Measurements from ENCODE around the gene EBF3. TPM values are rescaled to one million over a fixed set of nuclear protein-coding genes. Genes with fewer than 3 reads are reported as not detected.
"Not testable (repeated sequence)": the region's sequence is repeated elsewhere in the genome, so short reads cannot be mapped to it uniquely, and the experiment has no call there.

EBF3 gene
- total RNA-seq, 1 experiment from 2014 or later: 0.64 TPM

GRCh38 chr10:129921801-129922597 lies 42.1 kb downstream of the EBF3 start:
- BruUV-seq (replicated peaks): no TSS peak
- intact Hi-C loops (cut with micrococcal nuclease; ENCODE audit: unreplicated experiment): no loop called here
- ATAC-seq (no peak), DNase-seq (ENCODE audit: low read depth, low spot score) (no peak)
- no peak overlapping the region for H3K27ac ChIP-seq (ENCODE audit: low read length)
- H3K4me3 ChIP-seq (ENCODE audit: low read depth in 2 of 2, low read length in 2 of 2): no peak overlapping the region
- in situ Hi-C loops (cut with HindIII; ENCODE audit: low pct_unique_long_range_greater_than_20kb, low sequenced_read_pairs): no loop called here
- no peaks in the 10 kb centered on the region for H3K9me3 ChIP-seq (ENCODE audit: control insufficient read depth, insufficient read depth, low read depth, low read length)
- no peaks in the 10 kb centered on the region for H3K4me1 ChIP-seq (ENCODE audit: control insufficient read depth, insufficient read depth, low read length)
- H3K27me3 ChIP-seq (ENCODE audit: control insufficient read depth, insufficient read depth, low read length): no peaks in the 10 kb centered on the region
- ChIA-PET POLR2A (no interaction called here), CTCF (no interaction called here)
- TF ChIP-seq, protein P1, sequence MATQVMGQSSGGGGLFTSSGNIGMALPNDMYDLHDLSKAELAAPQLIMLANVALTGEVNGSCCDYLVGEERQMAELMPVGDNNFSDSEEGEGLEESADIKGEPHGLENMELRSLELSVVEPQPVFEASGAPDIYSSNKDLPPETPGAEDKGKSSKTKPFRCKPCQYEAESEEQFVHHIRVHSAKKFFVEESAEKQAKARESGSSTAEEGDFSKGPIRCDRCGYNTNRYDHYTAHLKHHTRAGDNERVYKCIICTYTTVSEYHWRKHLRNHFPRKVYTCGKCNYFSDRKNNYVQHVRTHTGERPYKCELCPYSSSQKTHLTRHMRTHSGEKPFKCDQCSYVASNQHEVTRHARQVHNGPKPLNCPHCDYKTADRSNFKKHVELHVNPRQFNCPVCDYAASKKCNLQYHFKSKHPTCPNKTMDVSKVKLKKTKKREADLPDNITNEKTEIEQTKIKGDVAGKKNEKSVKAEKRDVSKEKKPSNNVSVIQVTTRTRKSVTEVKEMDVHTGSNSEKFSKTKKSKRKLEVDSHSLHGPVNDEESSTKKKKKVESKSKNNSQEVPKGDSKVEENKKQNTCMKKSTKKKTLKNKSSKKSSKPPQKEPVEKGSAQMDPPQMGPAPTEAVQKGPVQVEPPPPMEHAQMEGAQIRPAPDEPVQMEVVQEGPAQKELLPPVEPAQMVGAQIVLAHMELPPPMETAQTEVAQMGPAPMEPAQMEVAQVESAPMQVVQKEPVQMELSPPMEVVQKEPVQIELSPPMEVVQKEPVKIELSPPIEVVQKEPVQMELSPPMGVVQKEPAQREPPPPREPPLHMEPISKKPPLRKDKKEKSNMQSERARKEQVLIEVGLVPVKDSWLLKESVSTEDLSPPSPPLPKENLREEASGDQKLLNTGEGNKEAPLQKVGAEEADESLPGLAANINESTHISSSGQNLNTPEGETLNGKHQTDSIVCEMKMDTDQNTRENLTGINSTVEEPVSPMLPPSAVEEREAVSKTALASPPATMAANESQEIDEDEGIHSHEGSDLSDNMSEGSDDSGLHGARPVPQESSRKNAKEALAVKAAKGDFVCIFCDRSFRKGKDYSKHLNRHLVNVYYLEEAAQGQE (IDR thresholded peaks at IDR 0.05; ENCODE audit: insufficient read depth in 1 of 2, low read depth in 2 of 2, low read length in 1 of 2): no peak
- TF ChIP-seq POLR2AphosphoS5 (IDR thresholded peaks at IDR 0.05; ENCODE audit: low read depth, low read length) (no peak), SIN3A (IDR thresholded peaks at IDR 0.05; ENCODE audit: borderline replicate concordance, insufficient read depth, low read depth, low read length) (no peak), TCF7L2 (IDR thresholded peaks at IDR 0.05; ENCODE audit: low read depth, low read length) (no peak), CTCF (IDR thresholded peaks at IDR 0.05) (no peak)
- no peaks in the 10 kb centered on the region for H3K36me3 ChIP-seq (ENCODE audit: control insufficient read depth, insufficient read depth, low read length)

- ChIA-PET CTCF (no interaction called here), POLR2A (no interaction called here)
- no TSS peak for BruUV-seq (replicated peaks)
Measured at GRCh38 chr10:129921065-129921670, 42.9 kb downstream of the EBF3 start.

DNA sequence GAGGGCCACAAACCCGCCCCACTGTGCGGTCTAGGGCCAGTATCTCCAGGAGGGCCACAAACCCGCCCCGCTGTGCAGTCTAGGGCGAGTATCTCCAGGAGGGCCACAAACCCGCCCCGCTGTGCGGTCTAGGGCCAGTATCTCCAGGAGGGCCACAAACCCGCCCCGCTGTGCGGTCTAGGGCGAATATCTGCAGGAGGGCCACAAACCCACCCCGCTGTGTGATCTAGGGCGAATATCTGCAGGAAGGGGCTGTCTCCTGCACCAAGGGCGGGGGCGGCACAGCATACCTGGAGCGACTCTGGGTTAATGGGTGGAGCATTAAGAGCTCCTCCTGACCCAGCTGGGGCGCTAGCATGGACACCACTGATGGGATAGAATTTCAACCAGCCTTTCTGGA lies 43.9 kb downstream of the EBF3 start:
- H3K27me3 ChIP-seq (ENCODE audit: control insufficient read depth, insufficient read depth, low read length); H3K36me3 ChIP-seq (ENCODE audit: control insufficient read depth, insufficient read depth, low read length); DNase-seq (ENCODE audit: low read depth, low spot score); POLR2A ChIA-PET; intact Hi-C loops (cut with micrococcal nuclease; ENCODE audit: unreplicated experiment); ATAC-seq; in situ Hi-C loops (cut with HindIII; ENCODE audit: low pct_unique_long_range_greater_than_20kb, low sequenced_read_pairs); H3K4me1 ChIP-seq (ENCODE audit: control insufficient read depth, insufficient read depth, low read length); BruUV-seq (replicated peaks); H3K4me3 ChIP-seq (ENCODE audit: low read depth in 2 of 2, low read length in 2 of 2); H3K9me3 ChIP-seq (ENCODE audit: control insufficient read depth, insufficient read depth, low read depth, low read length); H3K27ac ChIP-seq (ENCODE audit: low read length); CTCF ChIA-PET: not testable (repeated sequence)

More at GRCh38 chr10:129921065-129921670, 42.9 kb downstream of the EBF3 start:
- no peaks in the 10 kb centered on the region for H3K27me3 ChIP-seq (ENCODE audit: control insufficient read depth, insufficient read depth, low read length)
- H3K36me3 ChIP-seq (ENCODE audit: control insufficient read depth, insufficient read depth, low read length): no peaks in the 10 kb centered on the region
- DNase-seq (ENCODE audit: low read depth, low spot score) (no peak), ATAC-seq (no peak)
- in situ Hi-C loops (cut with HindIII; ENCODE audit: low pct_unique_long_range_greater_than_20kb, low sequenced_read_pairs): no loop called here
- H3K4me3 ChIP-seq (ENCODE audit: low read depth in 2 of 2, low read length in 2 of 2): no peak overlapping the region
- no peaks in the 10 kb centered on the region for H3K4me1 ChIP-seq (ENCODE audit: control insufficient read depth, insufficient read depth, low read length)
- intact Hi-C loops (cut with micrococcal nuclease; ENCODE audit: unreplicated experiment): no loop called here
- no peak overlapping the region for H3K27ac ChIP-seq (ENCODE audit: low read length)
- no peaks in the 10 kb centered on the region for H3K9me3 ChIP-seq (ENCODE audit: control insufficient read depth, insufficient read depth, low read depth, low read length)
- TF ChIP-seq SIN3A (IDR thresholded peaks at IDR 0.05; ENCODE audit: borderline replicate concordance, insufficient read depth, low read depth, low read length): no peak
